Activated naive CD8-positive, alpha-beta T cell treated with anti-CD3 and anti-CD28 coated beads for 36 hours (primary cell): ENCODE data around the gene LRCOL1. TPM values are rescaled to one million over a fixed set of nuclear protein-coding genes. Genes with fewer than 3 reads are reported as not detected.

Experiments
- DNase-seq: peaks from one replicate; pipeline ENCODE4 v3.0.0; 2021
- H3K27ac Mint-ChIP-seq: one replicate; pipeline ENCODE4 v1.8.0; 2022; ENCODE audit warnings: mild to moderate bottlenecking, moderate library complexity, mixed read lengths
- H3K27me3 Mint-ChIP-seq: one replicate; pipeline ENCODE4 v1.8.0; 2022; ENCODE audit warnings: mild to moderate bottlenecking, mixed read lengths
- H3K36me3 Mint-ChIP-seq: one replicate; pipeline ENCODE4 v1.8.0; 2021; ENCODE audit warnings: mild to moderate bottlenecking, mixed read lengths
- H3K4me1 Mint-ChIP-seq: one replicate; pipeline ENCODE4 v1.8.0; 2021; ENCODE audit warnings: mixed read lengths
- H3K4me3 Mint-ChIP-seq: one replicate; pipeline ENCODE4 v1.8.0; 2022; ENCODE audit warnings: mild to moderate bottlenecking, moderate library complexity, mixed read lengths
- H3K9me3 Mint-ChIP-seq: one replicate; pipeline ENCODE4 v1.8.0; 2022; ENCODE audit warnings: mixed read lengths
- total RNA-seq, 2 experiments: library from RNA; stranded (reverse); gene quantifications; one replicate each; pipeline ENCODE4 v1.2.3, GENCODE V29; 2021

The LRCOL1 gene
- total RNA-seq, 2 experiments from 2014 or later: not detected

GRCh38 chr12:132617822-132618682, 7.7 kb upstream of the LRCOL1 start:
- Mint-ChIP-seq H3K4me1 (peaks cover 10% of the 10 kb centered on the region), H3K9me3 (peaks cover 3% of the 10 kb centered on the region), H3K36me3 (peaks cover 1% of the 10 kb centered on the region), H3K27ac (no peak overlapping the region), H3K4me3 (peak overlapping the region; percentile 29), H3K27me3 (peaks cover 48% of the 10 kb centered on the region)
- DNase-seq: no peak

- H3K27me3 Mint-ChIP-seq: peaks cover 50% of the 10 kb centered on the region
- H3K9me3 Mint-ChIP-seq: peaks cover 3% of the 10 kb centered on the region
- no peak overlapping the region for H3K27ac Mint-ChIP-seq
- H3K4me1 Mint-ChIP-seq: peaks cover 10% of the 10 kb centered on the region
- H3K4me3 Mint-ChIP-seq: no peak overlapping the region
- H3K36me3 Mint-ChIP-seq: peaks cover 1% of the 10 kb centered on the region
- no peak for DNase-seq
These were observed 6.8 kb upstream of the LRCOL1 start for GRCh38 chr12:132617135-132617701.

GRCh38 chr12:132615579-132616038, 5.2 kb upstream of the LRCOL1 start:
- Mint-ChIP-seq H3K27ac (no peak overlapping the region), H3K27me3 (peaks cover 60% of the 10 kb centered on the region), H3K4me1 (peaks cover 10% of the 10 kb centered on the region), H3K4me3 (no peak overlapping the region), H3K9me3 (peaks cover 7% of the 10 kb centered on the region), H3K36me3 (peaks cover 5% of the 10 kb centered on the region)
- DNase-seq: no peak

GRCh38 chr12:132614861-132615578, 4.6 kb upstream of the LRCOL1 start:
- peaks cover 7% of the 10 kb centered on the region for H3K9me3 Mint-ChIP-seq
- peaks cover 62% of the 10 kb centered on the region for H3K27me3 Mint-ChIP-seq
- peak; percentile 78 for DNase-seq
- no peak overlapping the region for H3K4me3 Mint-ChIP-seq
- peaks cover 8% of the 10 kb centered on the region for H3K36me3 Mint-ChIP-seq
- no peak overlapping the region for H3K27ac Mint-ChIP-seq
- H3K4me1 Mint-ChIP-seq: peaks cover 12% of the 10 kb centered on the region

- Mint-ChIP-seq H3K4me1 (peaks cover 12% of the 10 kb centered on the region), H3K27ac (no peak overlapping the region), H3K36me3 (peaks cover 8% of the 10 kb centered on the region), H3K27me3 (peaks cover 71% of the 10 kb centered on the region), H3K9me3 (peaks cover 7% of the 10 kb centered on the region), H3K4me3 (no peak overlapping the region)
- no peak for DNase-seq
These were observed 3.6 kb upstream of the LRCOL1 start for GRCh38 chr12:132614029-132614428.

GRCh38 chr12:132611620-132612019, 1.2 kb upstream of the LRCOL1 start:
- Mint-ChIP-seq H3K27ac (no peak overlapping the region), H3K4me1 (peaks cover 15% of the 10 kb centered on the region), H3K27me3 (peaks cover 76% of the 10 kb centered on the region), H3K9me3 (peaks cover 5% of the 10 kb centered on the region), H3K4me3 (no peak overlapping the region), H3K36me3 (peaks cover 7% of the 10 kb centered on the region)
- no peak for DNase-seq

- peaks cover 5% of the 10 kb centered on the region for H3K9me3 Mint-ChIP-seq
- H3K27me3 Mint-ChIP-seq: peaks cover 76% of the 10 kb centered on the region
- peaks cover 19% of the 10 kb centered on the region for H3K4me1 Mint-ChIP-seq
- H3K36me3 Mint-ChIP-seq: peaks cover 7% of the 10 kb centered on the region
- DNase-seq: no peak
- H3K27ac Mint-ChIP-seq: no peak overlapping the region
- H3K4me3 Mint-ChIP-seq: no peak overlapping the region
These were observed 652 bp upstream of the LRCOL1 start for GRCh38 chr12:132610866-132611602.

- peaks cover 7% of the 10 kb centered on the region for H3K36me3 Mint-ChIP-seq
- H3K9me3 Mint-ChIP-seq: peaks cover 4% of the 10 kb centered on the region
- no peak for DNase-seq
- H3K27me3 Mint-ChIP-seq: peaks cover 77% of the 10 kb centered on the region
- no peak overlapping the region for H3K27ac Mint-ChIP-seq
- no peak overlapping the region for H3K4me3 Mint-ChIP-seq
- peaks cover 14% of the 10 kb centered on the region for H3K4me1 Mint-ChIP-seq
These were observed 1.9 kb downstream of the LRCOL1 start for GRCh38 chr12:132608231-132609171.

GRCh38 chr12:132606927-132607326, 3.5 kb downstream of the LRCOL1 start:
- Mint-ChIP-seq H3K4me3 (no peak overlapping the region), H3K9me3 (peaks cover 4% of the 10 kb centered on the region), H3K27me3 (peaks cover 84% of the 10 kb centered on the region), H3K36me3 (peaks cover 7% of the 10 kb centered on the region), H3K4me1 (peaks cover 14% of the 10 kb centered on the region), H3K27ac (no peak overlapping the region)
- DNase-seq: no peak

GRCh38 chr12:132606466-132606865, 3.9 kb downstream of the LRCOL1 start:
- peaks cover 7% of the 10 kb centered on the region for H3K36me3 Mint-ChIP-seq
- no peak overlapping the region for H3K4me3 Mint-ChIP-seq
- peak overlapping the region; percentile 9 for H3K27ac Mint-ChIP-seq
- H3K4me1 Mint-ChIP-seq: peaks cover 14% of the 10 kb centered on the region
- DNase-seq: no peak
- H3K9me3 Mint-ChIP-seq: peaks cover 3% of the 10 kb centered on the region
- peaks cover 82% of the 10 kb centered on the region for H3K27me3 Mint-ChIP-seq

- no peak for DNase-seq
- H3K27me3 Mint-ChIP-seq: peaks cover 83% of the 10 kb centered on the region
- peaks cover 6% of the 10 kb centered on the region for H3K36me3 Mint-ChIP-seq
- no peak overlapping the region for H3K4me3 Mint-ChIP-seq
- H3K9me3 Mint-ChIP-seq: no peaks in the 10 kb centered on the region
- H3K27ac Mint-ChIP-seq: no peak overlapping the region
- H3K4me1 Mint-ChIP-seq: peaks cover 16% of the 10 kb centered on the region
These were observed 4.5 kb downstream of the LRCOL1 start for GRCh38 chr12:132605892-132606291.

GRCh38 chr12:132604668-132605441, 5.5 kb downstream of the LRCOL1 start:
- H3K27me3 Mint-ChIP-seq: peaks cover 81% of the 10 kb centered on the region
- DNase-seq: no peak
- H3K4me1 Mint-ChIP-seq: peaks cover 18% of the 10 kb centered on the region
- no peak overlapping the region for H3K4me3 Mint-ChIP-seq
- no peaks in the 10 kb centered on the region for H3K36me3 Mint-ChIP-seq
- H3K9me3 Mint-ChIP-seq: no peaks in the 10 kb centered on the region
- H3K27ac Mint-ChIP-seq: no peak overlapping the region

GRCh38 chr12:132604151-132604618, 6.2 kb downstream of the LRCOL1 start:
- DNase-seq: no peak
- Mint-ChIP-seq H3K27me3 (peaks cover 81% of the 10 kb centered on the region), H3K4me1 (peaks cover 19% of the 10 kb centered on the region), H3K4me3 (no peak overlapping the region), H3K9me3 (no peaks in the 10 kb centered on the region), H3K36me3 (no peaks in the 10 kb centered on the region), H3K27ac (no peak overlapping the region)
